WTC11 (cell line): ENCODE results near the gene ZNF530. TPM values are rescaled to one million over a fixed set of nuclear protein-coding genes. Genes with fewer than 3 reads are reported as not detected.

Experiments used
- ATAC-seq: fragments of 200-7000 bp; cut with Tn5 transposase; 2 replicates; pipeline ENCODE4 v1.10.0; 2021; ENCODE audit warnings: mild to moderate bottlenecking, moderate library complexity
- CTCF ChIA-PET: fragments of 300-600 bp; sonication (Branson Sonifier 250); formaldehyde crosslinking; loops from one replicate; lab custom pipeline; 2021; ENCODE audit warnings: antibody characterized with exemption; lab: Charles Lee
- POLR2A ChIA-PET: fragments of 350-600 bp; sonication (Branson Sonifier 250); formaldehyde crosslinking; loops from one replicate; lab custom pipeline; 2021; ENCODE audit warnings: antibody characterized with exemption; lab: Charles Lee
- DNase-seq: peaks from one replicate; pipeline ENCODE4 v3.0.0; 2021; ENCODE audit warnings: low spot score
- H3K27ac Mint-ChIP-seq: 2 replicates; pipeline ENCODE4 v1.8.0; 2021; ENCODE audit warnings: mixed read lengths
- H3K27me3 Mint-ChIP-seq: 2 replicates; pipeline ENCODE4 v1.8.0; 2021; ENCODE audit warnings: low read depth, mild to moderate bottlenecking, moderate library complexity, mixed read lengths
- H3K36me3 Mint-ChIP-seq: 2 replicates; pipeline ENCODE4 v1.8.0; 2021; ENCODE audit warnings: mixed read lengths
- H3K4me1 Mint-ChIP-seq: 2 replicates; pipeline ENCODE4 v1.8.0; 2022; ENCODE audit warnings: mixed read lengths
- H3K4me3 Mint-ChIP-seq: 2 replicates; pipeline ENCODE4 v1.8.0; 2021; ENCODE audit warnings: mild to moderate bottlenecking, moderate library complexity, mixed read lengths
- H3K9me3 Mint-ChIP-seq: 2 replicates; pipeline ENCODE4 v1.8.0; 2021; ENCODE audit warnings: mixed read lengths
- CBFB ChIP-seq: sonication (generic); formaldehyde crosslinking; IDR thresholded peaks from 2 replicates; pipeline ENCODE4 v1.8.1; 2022; ENCODE audit warnings: mild to moderate bottlenecking, low read depth, missing genetic modification reagents
- CREM ChIP-seq: sonication (generic); formaldehyde crosslinking; IDR thresholded peaks from 2 replicates; pipeline ENCODE4 v1.8.1; 2022; ENCODE audit warnings: mild to moderate bottlenecking, missing genetic modification reagents, moderate library complexity
- EMX1 ChIP-seq: fragments of 250-450 bp; sonication (Bioruptor Pico); IDR thresholded peaks from 2 replicates; pipeline ENCODE4 v1.8.0; 2021; ENCODE audit warnings: mild to moderate bottlenecking
- FOXK1 ChIP-seq: sonication (generic); formaldehyde crosslinking; IDR thresholded peaks from 2 replicates; pipeline ENCODE4 v1.8.0; 2022; ENCODE audit warnings: mild to moderate bottlenecking, moderate library complexity, missing genetic modification reagents
- FOXP1 ChIP-seq: sonication (generic); formaldehyde crosslinking; IDR thresholded peaks from 2 replicates; pipeline ENCODE4 v1.8.0; 2022; ENCODE audit warnings: missing genetic modification reagents, mild to moderate bottlenecking, moderate library complexity, borderline replicate concordance
- GABPB1 ChIP-seq: sonication (generic); formaldehyde crosslinking; IDR thresholded peaks from 2 replicates; pipeline ENCODE4 v1.8.1; 2023; ENCODE audit warnings: mild to moderate bottlenecking, missing genetic modification reagents
- GRHL2 ChIP-seq: fragments of 250-450 bp; sonication (Bioruptor Pico); IDR thresholded peaks from 2 replicates; pipeline ENCODE4 v1.8.0; 2022; ENCODE audit warnings: mild to moderate bottlenecking, moderate library complexity; ENCODE audit not compliant: insufficient replicate concordance, severe bottlenecking
- NFYB ChIP-seq: sonication (generic); formaldehyde crosslinking; conservative IDR thresholded peaks from 2 replicates; pipeline ENCODE4 v1.8.0; 2022; ENCODE audit warnings: low read depth, missing genetic modification reagents
- RORB ChIP-seq: fragments of 250-450 bp; sonication (Bioruptor Pico); IDR thresholded peaks from 2 replicates; pipeline ENCODE4 v1.9.0; 2021; ENCODE audit warnings: mild to moderate bottlenecking
- SMAD3 ChIP-seq: sonication (generic); formaldehyde crosslinking; IDR thresholded peaks from 2 replicates; pipeline ENCODE4 v1.8.0; 2022; ENCODE audit warnings: missing genetic modification reagents, mild to moderate bottlenecking, borderline replicate concordance
- SP1 ChIP-seq: sonication (generic); formaldehyde crosslinking; conservative IDR thresholded peaks from 2 replicates; pipeline ENCODE4 v1.8.1; 2022; ENCODE audit warnings: missing genetic modification reagents
- ZNF219 ChIP-seq: sonication (generic); formaldehyde crosslinking; IDR thresholded peaks from 2 replicates; pipeline ENCODE4 v1.8.0; 2023; ENCODE audit warnings: missing genetic modification reagents, mild to moderate bottlenecking, borderline replicate concordance
- ZNF232 ChIP-seq: sonication (generic); formaldehyde crosslinking; IDR thresholded peaks from 2 replicates; pipeline ENCODE4 v1.8.0; 2022; ENCODE audit warnings: mild to moderate bottlenecking, missing genetic modification reagents
- total RNA-seq: library from RNA; stranded (reverse); gene quantifications from 3 replicates; pipeline ENCODE4 v1.2.3, GENCODE V29; 2021
- TF ChIP-seq, protein P1 (sequence below): sonication (generic); formaldehyde crosslinking; IDR thresholded peaks from 2 replicates; pipeline ENCODE4 v1.8.1; 2022; ENCODE audit warnings: missing genetic modification reagents, borderline replicate concordance
- TF ChIP-seq, protein P2 (sequence below): sonication (generic); formaldehyde crosslinking; IDR thresholded peaks from 2 replicates; pipeline ENCODE4 v1.8.0; 2022; ENCODE audit warnings: mild to moderate bottlenecking, missing genetic modification reagents
- TF ChIP-seq, protein P3 (sequence below): fragments of 250-450 bp; sonication (Bioruptor Pico); IDR thresholded peaks from 2 replicates; pipeline ENCODE4 v1.9.0; 2021; ENCODE audit warnings: mild to moderate bottlenecking, borderline replicate concordance
- TF ChIP-seq, protein P4 (sequence below): sonication (generic); formaldehyde crosslinking; IDR thresholded peaks from 2 replicates; pipeline ENCODE4 v1.8.1; 2022; ENCODE audit warnings: low read depth, missing genetic modification reagents, borderline replicate concordance
- TF ChIP-seq, protein P5 (sequence below): sonication (generic); formaldehyde crosslinking; IDR thresholded peaks from 2 replicates; pipeline ENCODE4 v1.8.0; 2023; ENCODE audit warnings: missing genetic modification reagents, mild to moderate bottlenecking, borderline replicate concordance
- TF ChIP-seq, protein P6 (sequence below): fragments of 250-450 bp; sonication (Bioruptor Pico); IDR thresholded peaks from 2 replicates; pipeline ENCODE4 v1.9.0; 2021; ENCODE audit warnings: moderate library complexity, mild to moderate bottlenecking, inconsistent platforms, borderline replicate concordance

ZNF530 gene
- total RNA-seq, 1 experiment from 2014 or later: 11.2 TPM

DNA sequence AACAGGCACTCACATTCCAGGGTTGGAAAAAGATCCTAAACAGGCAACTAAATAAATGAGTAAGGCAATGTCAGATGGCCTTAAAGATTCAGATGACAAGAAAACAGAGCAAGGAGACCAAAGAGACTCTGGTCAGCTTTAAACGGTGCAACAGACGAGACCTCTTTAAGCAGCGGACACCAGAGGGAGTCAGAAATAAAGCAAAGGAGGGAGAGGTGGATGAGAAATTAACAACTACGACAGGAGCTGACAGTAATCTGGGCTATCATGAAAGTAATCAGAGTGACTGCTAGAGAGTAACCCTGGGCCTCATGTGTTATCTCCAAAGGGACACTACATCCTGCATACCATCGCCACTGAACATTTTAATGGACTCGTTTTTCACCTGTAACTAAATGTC lies 41.2 kb upstream of the ZNF530 start (continued):
- TF ChIP-seq CREM (CRISPR knock-in tag) (no peak), CBFB (no peak), FOXK1 (no peak), RORB (CRISPR knock-in tag) (no peak), NFYB (CRISPR knock-in tag) (no peak), SP1 (no peak)

DNA sequence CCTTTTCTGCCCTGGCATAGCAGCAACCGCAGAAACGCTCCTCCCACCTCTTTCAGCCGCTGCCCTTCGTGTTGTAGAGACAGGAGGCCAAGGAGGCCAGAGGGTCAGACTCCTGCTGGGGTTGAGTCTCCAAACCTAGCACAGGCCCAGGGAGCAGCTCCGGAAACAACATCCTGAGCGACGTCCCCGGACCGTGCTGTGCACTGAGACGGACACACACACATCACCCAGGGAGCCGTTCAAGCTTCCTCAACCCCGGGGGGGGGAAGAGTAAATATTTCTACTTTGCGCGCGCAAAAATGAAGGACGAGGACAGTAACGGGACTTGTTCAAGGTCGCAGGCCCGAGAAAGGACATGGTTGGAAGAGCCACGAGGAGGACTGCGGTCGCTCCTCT lies 40.7 kb upstream of the ZNF530 start:
- Mint-ChIP-seq H3K27ac (peak overlapping the region; percentile 51), H3K27me3 (peaks cover 31% of the 10 kb centered on the region), H3K4me1 (peaks cover 11% of the 10 kb centered on the region), H3K4me3 (peak overlapping the region; percentile 97), H3K36me3 (peaks cover 46% of the 10 kb centered on the region), H3K9me3 (peaks cover 41% of the 10 kb centered on the region)
- ChIA-PET POLR2A (no interaction called here), CTCF (interaction anchor here (0.7 to 1.2 kb wide), 2 partner anchors 105 to 150 kb away, joined by 3 to 5 read pairs; partner anchors contain the start of gene ZNF154)
- TF ChIP-seq CREM (CRISPR knock-in tag) (no peak), ZNF219 (no peak)
- TF ChIP-seq, protein P1, sequence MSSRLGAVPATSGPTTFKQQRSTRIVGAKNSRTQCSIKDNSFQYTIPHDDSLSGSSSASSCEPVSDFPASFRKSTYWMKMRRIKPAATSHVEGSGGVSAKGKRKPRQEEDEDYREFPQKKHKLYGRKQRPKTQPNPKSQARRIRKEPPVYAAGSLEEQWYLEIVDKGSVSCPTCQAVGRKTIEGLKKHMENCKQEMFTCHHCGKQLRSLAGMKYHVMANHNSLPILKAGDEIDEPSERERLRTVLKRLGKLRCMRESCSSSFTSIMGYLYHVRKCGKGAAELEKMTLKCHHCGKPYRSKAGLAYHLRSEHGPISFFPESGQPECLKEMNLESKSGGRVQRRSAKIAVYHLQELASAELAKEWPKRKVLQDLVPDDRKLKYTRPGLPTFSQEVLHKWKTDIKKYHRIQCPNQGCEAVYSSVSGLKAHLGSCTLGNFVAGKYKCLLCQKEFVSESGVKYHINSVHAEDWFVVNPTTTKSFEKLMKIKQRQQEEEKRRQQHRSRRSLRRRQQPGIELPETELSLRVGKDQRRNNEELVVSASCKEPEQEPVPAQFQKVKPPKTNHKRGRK (CRISPR knock-in tag): no peak
- TF ChIP-seq, protein P2, sequence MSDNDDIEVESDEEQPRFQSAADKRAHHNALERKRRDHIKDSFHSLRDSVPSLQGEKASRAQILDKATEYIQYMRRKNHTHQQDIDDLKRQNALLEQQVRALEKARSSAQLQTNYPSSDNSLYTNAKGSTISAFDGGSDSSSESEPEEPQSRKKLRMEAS: no peak
- DNase-seq (peak; percentile 18), ATAC-seq (peak; percentile 52)

DNA sequence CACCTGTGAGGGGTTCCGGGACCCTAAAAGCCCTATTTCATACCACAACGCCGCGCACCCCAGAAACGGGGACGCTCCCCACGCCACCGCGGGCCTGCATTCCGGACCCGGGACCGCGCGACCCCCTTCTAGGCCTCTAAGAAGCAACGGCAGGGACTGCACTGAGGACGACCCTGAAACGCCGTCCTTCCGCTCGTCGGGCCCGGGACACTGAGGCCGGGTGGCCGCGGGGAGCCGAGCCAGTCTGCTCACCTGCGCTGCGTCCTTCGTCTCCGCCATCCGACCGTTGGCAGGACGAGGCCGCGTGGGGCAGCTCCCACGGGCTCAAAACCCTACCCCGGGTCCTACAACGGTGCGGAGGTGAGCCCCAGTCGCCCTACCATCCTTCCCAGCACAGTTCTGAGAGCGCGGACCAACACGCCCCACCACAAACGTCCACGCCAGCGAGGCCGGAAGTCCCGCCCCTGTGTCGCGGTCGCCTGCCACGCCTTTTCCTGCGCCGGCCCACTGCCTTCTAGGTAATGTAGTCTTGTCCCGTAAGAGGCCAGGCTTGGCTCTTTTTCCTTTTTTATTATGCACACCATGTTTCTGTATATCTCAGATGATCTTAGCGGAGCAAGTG lies 40.2 kb upstream of the ZNF530 start, which contains the start of gene ZNF550:
Gene ZNF550 (minus strand): TSS at position 460 of the 622 bp plus-strand sequence. CDS start 181 bp downstream, at position 279.
- Mint-ChIP-seq H3K27ac (peak within 1 kb of the TSS; percentile 51), H3K9me3 (peaks cover 47% of the 10 kb centered on the region), H3K27me3 (peaks cover 34% of the 10 kb centered on the region), H3K36me3 (peaks cover 42% of the 10 kb centered on the region), H3K4me3 (peak within 1 kb of the TSS; percentile 97), H3K4me1 (peaks cover 11% of the 10 kb centered on the region)
- ChIA-PET POLR2A (no interaction called here), CTCF (interaction anchor here (0.7 kb wide), 1 partner anchor 149 kb away, joined by 3 read pairs; the partner anchor contains the start of gene ZNF154)
- DNase-seq: peak; percentile 85
- peak; percentile 94 for ATAC-seq
- TF ChIP-seq SMAD3 (CRISPR knock-in tag) (no peak), GRHL2 (no peak), EMX1 (CRISPR knock-in tag) (no peak), ZNF232 (no peak), GABPB1 (CRISPR knock-in tag) (peak; percentile 76; the same call in 1 of the 2 replicates), FOXP1 (no peak)
- TF ChIP-seq, protein P3, sequence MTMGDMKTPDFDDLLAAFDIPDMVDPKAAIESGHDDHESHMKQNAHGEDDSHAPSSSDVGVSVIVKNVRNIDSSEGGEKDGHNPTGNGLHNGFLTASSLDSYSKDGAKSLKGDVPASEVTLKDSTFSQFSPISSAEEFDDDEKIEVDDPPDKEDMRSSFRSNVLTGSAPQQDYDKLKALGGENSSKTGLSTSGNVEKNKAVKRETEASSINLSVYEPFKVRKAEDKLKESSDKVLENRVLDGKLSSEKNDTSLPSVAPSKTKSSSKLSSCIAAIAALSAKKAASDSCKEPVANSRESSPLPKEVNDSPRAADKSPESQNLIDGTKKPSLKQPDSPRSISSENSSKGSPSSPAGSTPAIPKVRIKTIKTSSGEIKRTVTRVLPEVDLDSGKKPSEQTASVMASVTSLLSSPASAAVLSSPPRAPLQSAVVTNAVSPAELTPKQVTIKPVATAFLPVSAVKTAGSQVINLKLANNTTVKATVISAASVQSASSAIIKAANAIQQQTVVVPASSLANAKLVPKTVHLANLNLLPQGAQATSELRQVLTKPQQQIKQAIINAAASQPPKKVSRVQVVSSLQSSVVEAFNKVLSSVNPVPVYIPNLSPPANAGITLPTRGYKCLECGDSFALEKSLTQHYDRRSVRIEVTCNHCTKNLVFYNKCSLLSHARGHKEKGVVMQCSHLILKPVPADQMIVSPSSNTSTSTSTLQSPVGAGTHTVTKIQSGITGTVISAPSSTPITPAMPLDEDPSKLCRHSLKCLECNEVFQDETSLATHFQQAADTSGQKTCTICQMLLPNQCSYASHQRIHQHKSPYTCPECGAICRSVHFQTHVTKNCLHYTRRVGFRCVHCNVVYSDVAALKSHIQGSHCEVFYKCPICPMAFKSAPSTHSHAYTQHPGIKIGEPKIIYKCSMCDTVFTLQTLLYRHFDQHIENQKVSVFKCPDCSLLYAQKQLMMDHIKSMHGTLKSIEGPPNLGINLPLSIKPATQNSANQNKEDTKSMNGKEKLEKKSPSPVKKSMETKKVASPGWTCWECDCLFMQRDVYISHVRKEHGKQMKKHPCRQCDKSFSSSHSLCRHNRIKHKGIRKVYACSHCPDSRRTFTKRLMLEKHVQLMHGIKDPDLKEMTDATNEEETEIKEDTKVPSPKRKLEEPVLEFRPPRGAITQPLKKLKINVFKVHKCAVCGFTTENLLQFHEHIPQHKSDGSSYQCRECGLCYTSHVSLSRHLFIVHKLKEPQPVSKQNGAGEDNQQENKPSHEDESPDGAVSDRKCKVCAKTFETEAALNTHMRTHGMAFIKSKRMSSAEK (CRISPR knock-in tag): no peak
- TF ChIP-seq, protein P4, sequence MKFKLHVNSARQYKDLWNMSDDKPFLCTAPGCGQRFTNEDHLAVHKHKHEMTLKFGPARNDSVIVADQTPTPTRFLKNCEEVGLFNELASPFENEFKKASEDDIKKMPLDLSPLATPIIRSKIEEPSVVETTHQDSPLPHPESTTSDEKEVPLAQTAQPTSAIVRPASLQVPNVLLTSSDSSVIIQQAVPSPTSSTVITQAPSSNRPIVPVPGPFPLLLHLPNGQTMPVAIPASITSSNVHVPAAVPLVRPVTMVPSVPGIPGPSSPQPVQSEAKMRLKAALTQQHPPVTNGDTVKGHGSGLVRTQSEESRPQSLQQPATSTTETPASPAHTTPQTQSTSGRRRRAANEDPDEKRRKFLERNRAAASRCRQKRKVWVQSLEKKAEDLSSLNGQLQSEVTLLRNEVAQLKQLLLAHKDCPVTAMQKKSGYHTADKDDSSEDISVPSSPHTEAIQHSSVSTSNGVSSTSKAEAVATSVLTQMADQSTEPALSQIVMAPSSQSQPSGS: no peak
- TF ChIP-seq, protein P5, sequence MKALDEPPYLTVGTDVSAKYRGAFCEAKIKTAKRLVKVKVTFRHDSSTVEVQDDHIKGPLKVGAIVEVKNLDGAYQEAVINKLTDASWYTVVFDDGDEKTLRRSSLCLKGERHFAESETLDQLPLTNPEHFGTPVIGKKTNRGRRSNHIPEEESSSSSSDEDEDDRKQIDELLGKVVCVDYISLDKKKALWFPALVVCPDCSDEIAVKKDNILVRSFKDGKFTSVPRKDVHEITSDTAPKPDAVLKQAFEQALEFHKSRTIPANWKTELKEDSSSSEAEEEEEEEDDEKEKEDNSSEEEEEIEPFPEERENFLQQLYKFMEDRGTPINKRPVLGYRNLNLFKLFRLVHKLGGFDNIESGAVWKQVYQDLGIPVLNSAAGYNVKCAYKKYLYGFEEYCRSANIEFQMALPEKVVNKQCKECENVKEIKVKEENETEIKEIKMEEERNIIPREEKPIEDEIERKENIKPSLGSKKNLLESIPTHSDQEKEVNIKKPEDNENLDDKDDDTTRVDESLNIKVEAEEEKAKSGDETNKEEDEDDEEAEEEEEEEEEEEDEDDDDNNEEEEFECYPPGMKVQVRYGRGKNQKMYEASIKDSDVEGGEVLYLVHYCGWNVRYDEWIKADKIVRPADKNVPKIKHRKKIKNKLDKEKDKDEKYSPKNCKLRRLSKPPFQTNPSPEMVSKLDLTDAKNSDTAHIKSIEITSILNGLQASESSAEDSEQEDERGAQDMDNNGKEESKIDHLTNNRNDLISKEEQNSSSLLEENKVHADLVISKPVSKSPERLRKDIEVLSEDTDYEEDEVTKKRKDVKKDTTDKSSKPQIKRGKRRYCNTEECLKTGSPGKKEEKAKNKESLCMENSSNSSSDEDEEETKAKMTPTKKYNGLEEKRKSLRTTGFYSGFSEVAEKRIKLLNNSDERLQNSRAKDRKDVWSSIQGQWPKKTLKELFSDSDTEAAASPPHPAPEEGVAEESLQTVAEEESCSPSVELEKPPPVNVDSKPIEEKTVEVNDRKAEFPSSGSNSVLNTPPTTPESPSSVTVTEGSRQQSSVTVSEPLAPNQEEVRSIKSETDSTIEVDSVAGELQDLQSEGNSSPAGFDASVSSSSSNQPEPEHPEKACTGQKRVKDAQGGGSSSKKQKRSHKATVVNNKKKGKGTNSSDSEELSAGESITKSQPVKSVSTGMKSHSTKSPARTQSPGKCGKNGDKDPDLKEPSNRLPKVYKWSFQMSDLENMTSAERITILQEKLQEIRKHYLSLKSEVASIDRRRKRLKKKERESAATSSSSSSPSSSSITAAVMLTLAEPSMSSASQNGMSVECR (CRISPR knock-in tag): peak; percentile 39; the same call in 1 of the 2 replicates
- TF ChIP-seq, protein P6, sequence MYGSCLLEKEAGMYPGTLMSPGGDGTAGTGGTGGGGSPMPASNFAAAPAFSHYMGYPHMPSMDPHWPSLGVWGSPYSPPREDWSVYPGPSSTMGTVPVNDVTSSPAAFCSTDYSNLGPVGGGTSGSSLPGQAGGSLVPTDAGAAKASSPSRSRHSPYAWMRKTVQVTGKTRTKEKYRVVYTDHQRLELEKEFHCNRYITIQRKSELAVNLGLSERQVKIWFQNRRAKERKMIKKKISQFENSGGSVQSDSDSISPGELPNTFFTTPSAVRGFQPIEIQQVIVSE (CRISPR knock-in tag): no peak
